ENCODE results near the gene VPS37B.

DNA sequence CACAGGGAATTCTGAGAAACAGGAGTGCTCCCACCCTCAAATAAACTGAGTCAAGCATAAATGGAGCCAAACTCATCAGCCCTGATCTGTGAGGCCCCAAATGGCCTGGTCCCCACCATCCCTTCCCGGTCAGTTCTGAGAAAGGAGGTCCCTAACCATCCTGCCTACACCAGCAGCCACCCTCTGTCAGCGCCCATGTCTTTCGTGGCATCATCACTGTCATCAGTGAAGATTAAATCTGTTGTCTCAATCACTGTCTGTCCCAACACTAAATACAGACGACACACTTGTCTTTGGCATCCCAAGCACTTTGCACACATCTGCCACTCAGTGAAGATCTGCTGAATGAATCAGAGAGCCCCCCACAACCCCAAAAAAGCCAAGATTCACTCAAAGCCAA is 22.4 kb downstream of the VPS37B start:
- TF ChIP-seq, protein P1, sequence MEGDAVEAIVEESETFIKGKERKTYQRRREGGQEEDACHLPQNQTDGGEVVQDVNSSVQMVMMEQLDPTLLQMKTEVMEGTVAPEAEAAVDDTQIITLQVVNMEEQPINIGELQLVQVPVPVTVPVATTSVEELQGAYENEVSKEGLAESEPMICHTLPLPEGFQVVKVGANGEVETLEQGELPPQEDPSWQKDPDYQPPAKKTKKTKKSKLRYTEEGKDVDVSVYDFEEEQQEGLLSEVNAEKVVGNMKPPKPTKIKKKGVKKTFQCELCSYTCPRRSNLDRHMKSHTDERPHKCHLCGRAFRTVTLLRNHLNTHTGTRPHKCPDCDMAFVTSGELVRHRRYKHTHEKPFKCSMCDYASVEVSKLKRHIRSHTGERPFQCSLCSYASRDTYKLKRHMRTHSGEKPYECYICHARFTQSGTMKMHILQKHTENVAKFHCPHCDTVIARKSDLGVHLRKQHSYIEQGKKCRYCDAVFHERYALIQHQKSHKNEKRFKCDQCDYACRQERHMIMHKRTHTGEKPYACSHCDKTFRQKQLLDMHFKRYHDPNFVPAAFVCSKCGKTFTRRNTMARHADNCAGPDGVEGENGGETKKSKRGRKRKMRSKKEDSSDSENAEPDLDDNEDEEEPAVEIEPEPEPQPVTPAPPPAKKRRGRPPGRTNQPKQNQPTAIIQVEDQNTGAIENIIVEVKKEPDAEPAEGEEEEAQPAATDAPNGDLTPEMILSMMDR (IDR thresholded peaks at IDR 0.05): no peak
- TF ChIP-seq EP300 (IDR thresholded peaks at IDR 0.05) (no peak), POLR2A (IDR thresholded peaks at IDR 0.05) (no peak)
